HG02884 (cell line): ENCODE measurements around the gene ADAM29.
"Not testable (repeated sequence)": the region's sequence is repeated elsewhere in the genome, so short reads cannot be mapped to it uniquely, and the experiment has no call there.

ENCODE experiments used
- ATAC-seq: cut with Tn5 transposase; IDR thresholded peaks from one replicate; pipeline ENCODE4 v1.9.1; 2021; ENCODE audit warnings: mild to moderate bottlenecking, moderate library complexity; ENCODE audit not compliant: unreplicated experiment

The ADAM29 gene

GRCh38 chr4:174918058-174918457 lies at the start of gene ADAM29:
ADAM29 (plus strand) TSS chr4:174918358; CDS start chr4:174975526, 57,168 bp downstream.
- no peak for ATAC-seq

- no peak for ATAC-seq
These were observed 48.8 kb upstream of the ADAM29 start for GRCh38 chr4:174869339-174869738.

GRCh38 chr4:174870311-174870710 lies 47.8 kb upstream of the ADAM29 start:
- no peak for ATAC-seq

DNA sequence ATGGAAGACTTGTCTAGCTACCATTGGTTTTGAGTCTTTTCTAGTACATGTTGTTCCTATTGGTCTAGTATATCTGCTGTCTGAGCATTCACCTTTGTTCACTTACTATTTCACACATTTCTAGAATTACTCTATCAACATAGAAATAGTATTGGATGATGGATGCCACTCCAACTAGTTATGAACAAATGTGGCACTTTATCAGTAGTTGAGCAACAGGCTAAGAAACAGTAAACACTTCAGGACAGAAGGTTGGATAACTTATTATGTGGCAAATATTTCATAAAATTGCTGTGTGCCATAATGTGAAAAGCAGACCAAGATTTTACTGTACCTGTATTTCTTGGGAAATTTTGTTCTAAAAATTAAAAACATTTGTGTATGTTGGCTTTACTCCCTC lies 46.8 kb upstream of the ADAM29 start:
- no peak for ATAC-seq

- not testable (repeated sequence) for ATAC-seq
These were observed 45.0 kb upstream of the ADAM29 start for GRCh38 chr4:174873146-174873545.

DNA sequence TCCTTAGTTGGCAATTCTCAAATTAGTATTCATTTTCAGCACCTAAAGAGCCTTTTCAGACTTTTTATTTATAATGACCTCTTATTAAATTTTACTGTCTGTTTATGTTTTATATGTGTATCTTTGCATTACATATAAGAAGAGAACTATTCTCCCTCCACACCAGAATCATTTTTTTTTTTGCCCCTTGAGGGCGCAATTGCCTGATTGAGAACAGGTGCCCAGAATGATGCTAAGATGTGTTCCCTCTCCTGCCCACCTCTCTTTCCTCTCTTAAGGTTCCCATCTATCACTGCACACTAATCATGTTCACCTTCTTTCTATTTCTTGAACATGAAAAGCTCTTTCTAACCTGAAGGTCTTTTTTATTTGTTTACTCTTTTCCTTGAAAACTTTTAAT lies 44.2 kb upstream of the ADAM29 start:
- no peak for ATAC-seq

DNA sequence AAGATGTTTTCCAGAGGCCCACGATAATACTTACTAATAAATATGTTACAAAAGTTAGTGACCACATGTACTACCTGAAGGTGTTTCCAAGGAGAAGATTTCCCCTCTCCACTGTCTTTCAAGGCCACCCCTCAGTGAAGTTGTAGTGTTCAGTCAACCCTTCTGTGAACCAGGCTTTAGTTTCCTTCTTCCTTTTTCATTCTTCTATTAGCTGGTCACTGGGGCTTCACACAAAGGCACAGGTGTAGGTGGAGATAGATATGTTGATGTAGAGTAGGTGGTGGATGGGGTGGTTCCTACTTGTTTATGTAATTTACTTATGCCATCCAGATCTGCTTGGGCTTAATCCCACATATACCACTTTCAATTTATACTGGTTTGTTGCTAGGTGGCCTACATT lies 43.3 kb upstream of the ADAM29 start:
- no peak for ATAC-seq

GRCh38 chr4:174880001-174880400 lies 38.2 kb upstream of the ADAM29 start:
- no peak for ATAC-seq

DNA sequence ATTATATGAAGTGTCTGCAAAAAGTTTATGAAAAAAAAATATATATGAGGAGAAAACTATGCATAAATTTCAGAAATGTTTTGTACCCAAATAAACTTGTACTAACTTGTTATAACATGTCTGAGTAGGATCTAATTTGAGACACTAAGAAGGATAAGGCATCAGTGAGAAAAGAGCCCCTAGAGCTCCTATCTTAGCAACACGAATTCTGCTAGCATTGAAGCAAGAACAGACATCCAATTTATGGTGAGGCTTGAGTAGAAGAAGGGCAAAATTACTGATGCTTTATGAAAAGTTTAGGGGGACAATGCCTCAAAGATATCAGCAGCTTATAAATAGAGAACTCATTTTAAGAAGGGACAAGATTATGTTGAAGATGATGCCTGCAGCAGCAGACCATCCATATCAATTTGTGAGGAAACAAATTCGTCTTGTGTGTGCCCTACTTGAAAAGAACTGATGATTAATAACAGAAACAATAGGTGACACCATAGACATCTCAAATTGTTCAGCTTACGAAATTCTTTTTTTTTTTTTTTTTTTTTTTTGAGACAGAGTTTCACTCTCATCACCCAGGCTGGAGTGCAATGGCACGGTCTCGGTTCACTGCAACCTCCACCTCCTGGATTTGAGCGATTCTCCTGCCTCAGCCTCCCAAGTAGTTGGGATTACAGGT lies 35.7 kb upstream of the ADAM29 start:
- ATAC-seq = no peak

DNA sequence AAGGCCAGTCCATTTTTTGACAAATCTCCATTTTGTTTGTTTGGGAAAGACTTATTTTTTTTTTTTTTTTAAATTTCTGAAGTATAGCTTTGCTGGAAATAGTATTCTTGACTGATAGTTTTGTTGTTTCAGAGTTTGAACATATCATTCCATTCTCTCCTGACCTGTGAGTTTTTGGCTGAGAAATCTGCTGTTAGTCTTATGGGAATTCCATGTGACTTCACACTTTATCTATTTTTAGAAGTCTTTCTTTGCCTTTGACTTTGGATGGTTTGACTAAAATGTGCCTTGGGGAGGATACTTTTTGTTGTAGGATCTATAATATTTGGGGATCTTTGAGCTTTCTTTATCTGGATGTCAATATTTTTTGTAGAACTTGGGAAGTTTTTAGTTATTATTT lies 10.7 kb upstream of the ADAM29 start:
- no peak for ATAC-seq

- ATAC-seq = no peak
These were observed 7.9 kb upstream of the ADAM29 start for GRCh38 chr4:174910271-174910670.

DNA sequence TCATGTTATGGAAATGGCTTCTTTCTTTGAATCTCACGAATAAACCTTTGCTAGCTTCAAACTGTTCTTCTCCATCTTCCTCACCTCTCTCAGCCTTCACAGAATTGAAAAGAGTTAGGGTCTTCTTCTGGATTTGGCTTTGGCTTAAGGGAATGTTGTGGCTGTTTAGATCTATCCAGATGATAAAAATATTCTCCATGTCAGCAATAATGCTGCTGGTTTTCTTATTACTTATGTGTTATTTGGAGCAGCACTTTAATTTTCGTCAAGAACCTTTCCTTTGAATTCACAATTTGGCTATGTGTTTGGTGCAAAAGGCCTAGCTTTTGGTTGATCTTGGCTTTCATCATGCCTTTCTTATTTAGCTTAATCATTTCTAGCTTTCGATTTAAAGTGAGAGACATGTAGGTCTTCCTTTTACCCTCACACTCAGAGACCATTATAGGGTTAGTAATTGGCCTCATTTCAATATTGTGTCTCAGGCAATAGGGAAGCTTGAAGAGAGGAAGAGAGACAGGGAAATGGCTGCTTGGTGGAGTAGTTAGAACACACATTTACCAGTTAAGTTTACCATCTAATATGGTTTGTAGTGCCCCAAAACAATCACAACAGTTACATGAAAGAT lies 5.1 kb upstream of the ADAM29 start:
- no peak for ATAC-seq

DNA sequence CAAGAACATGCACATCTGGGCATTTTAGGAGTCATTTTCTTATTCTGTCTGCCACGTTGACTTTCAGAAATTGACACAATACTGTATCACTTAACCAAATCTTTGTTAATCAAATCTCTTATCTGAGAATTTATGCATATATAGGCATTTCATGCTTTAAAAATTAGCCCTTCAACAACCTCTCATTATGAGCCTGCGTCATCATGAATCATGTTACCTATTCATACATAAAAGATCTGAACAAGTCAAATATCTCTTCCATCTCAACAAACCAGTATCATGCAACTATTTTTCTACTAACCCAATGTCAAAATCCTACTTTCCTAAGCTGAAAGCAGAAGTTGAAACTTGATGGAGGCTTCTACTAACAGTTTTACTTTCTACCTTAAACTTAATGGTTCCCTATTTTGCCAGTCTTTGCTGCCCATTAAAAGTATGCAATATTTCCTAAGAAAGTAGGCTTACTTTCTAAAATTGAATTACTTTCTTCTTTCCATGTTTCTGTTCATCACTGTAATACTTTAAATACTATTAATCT lies 1.8 kb downstream of the ADAM29 start:
- ATAC-seq = no peak

GRCh38 chr4:174926958-174927357 lies 8.8 kb downstream of the ADAM29 start:
- no peak for ATAC-seq

DNA sequence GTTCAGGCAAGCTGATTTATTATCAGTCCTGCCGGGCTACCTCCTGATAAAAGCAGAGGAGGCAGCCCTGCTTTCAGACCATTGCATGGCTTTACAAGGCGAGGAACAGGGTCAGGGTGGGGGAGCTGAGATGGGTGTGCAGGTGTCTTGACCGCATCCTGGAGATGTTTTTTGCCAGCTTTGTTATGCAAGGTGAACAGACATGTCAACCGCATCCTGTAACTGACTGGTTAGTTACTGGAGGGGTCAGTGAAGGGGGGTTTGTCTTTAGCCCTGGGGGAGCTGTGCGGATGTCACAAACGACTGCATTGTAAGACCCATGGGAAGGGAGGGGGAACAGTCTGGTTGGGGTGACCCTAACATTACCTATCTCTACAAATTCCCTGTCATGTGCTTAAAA lies 10.0 kb downstream of the ADAM29 start:
- no peak for ATAC-seq

DNA sequence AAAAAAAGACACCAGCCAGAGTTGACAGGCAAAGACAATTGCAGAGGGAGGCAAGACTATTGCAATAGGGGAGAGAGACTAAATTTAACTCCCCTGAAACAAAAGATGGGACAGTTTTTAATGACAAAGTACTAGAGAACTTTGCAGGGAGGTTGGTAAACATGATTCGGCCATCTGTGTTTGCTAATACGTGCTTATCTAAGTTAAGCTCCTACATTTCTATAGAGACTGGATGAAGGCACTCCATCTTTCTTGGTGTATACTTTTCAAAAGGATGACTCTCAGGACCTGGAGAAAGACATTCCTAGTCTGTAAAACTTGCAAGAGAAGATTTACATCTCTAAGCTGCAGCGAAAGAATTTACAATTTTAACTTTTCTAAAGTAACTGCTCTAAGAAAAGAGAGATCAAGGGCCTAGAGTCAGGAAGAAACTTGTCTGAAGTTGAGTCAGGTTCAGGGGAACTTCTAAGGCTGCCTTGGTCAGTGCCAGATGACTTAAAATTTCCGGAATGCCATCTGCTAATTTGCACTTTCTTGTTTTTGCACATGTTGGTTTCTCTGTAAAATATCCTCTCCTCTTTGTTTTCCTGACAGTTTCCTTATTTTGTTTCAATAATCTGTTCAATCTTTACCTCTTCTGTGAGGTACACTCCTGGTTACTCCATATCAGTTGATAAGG lies 10.6 kb downstream of the ADAM29 start:
- no peak for ATAC-seq

DNA sequence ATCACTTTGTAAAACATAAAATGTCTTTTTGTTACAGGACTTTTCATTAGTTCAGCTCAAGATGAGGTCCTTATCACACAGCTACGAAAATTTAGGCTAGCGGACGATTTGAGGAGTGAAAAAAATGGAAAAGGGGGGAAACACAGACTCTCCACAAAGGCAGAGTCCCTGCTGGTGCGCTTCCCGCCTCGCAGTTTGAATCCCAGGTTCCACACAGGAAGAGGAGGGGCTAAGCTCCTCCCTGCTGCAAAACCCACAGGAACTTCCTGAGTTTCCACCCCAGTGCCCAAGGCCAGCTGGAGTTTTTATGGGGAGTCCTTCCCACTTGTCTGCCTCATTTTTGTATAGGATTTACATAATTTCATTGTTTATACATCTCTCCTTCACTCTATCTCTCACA lies 11.2 kb downstream of the ADAM29 start:
- ATAC-seq = no peak

- no peak for ATAC-seq
These were observed 12.7 kb downstream of the ADAM29 start for GRCh38 chr4:174930895-174931294.

GRCh38 chr4:174933083-174933482 lies 14.9 kb downstream of the ADAM29 start:
- no peak for ATAC-seq

- ATAC-seq = no peak
These were observed 16.2 kb downstream of the ADAM29 start for GRCh38 chr4:174934360-174934759.

GRCh38 chr4:174935607-174936006 lies 17.4 kb downstream of the ADAM29 start:
- ATAC-seq = no peak

GRCh38 chr4:174940002-174940401 lies 21.8 kb downstream of the ADAM29 start:
- ATAC-seq = no peak
